SK-N-SH (cell line): ENCODE results near the gene PHLDB2. TPM values are rescaled to one million over a fixed set of nuclear protein-coding genes. Genes with fewer than 3 reads are reported as not detected.
A peak's percentile ranks its signal among the peaks of the same experiment; 100 is the strongest.

Experiments
- CTCF ChIA-PET: fragments of 300-600, 350-600 bp; formaldehyde crosslinking; extraction: SDS; loops from one replicate; lab custom pipeline; 2021; lab: Yijun Ruan, JAX
- POLR2A ChIA-PET: fragments of 350-600 bp; sonication (Branson Sonifier 250); formaldehyde crosslinking; extraction: SDS; loops from one replicate; lab custom pipeline; 2020; ENCODE audit warnings: antibody characterized with exemption, inconsistent platforms; lab: Yijun Ruan, JAX
- DNase-seq: peaks from one replicate; pipeline ENCODE4 v3.0.0; 2012
- H2AFZ ChIP-seq: fragments of 200-600 bp; sonication (generic); 2 replicates; pipeline ENCODE4 v1.8.1; 2016; ENCODE audit warnings: antibody characterized with exemption, mild to moderate bottlenecking, low read depth
- H3F3A ChIP-seq: fragments of 200-600 bp; sonication (generic); replicated peaks from 2 replicates; pipeline ENCODE3; 2016; ENCODE audit warnings: antibody characterized with exemption, mild to moderate bottlenecking; ENCODE audit not compliant: insufficient read depth
- H3K27ac ChIP-seq, 2 experiments: fragments of 200-500 bp in 1 of 2; fragments of 200-600 bp in 1 of 2; sonication (Bioruptor generic) in 1 of 2; sonication (generic), shearing (Covaris generic) in 1 of 2; 2 replicates each; pipeline versions ENCODE4 v1.5.1 to v1.6.1; 2014 to 2016; ENCODE audit warnings: low read depth in 2 of 2, inconsistent platforms in 1 of 2, low read length in 1 of 2, mild to moderate bottlenecking in 1 of 2, mixed read lengths in 1 of 2
- H3K27me3 ChIP-seq: fragments of 200-600 bp; sonication (generic), shearing (Covaris generic); 2 replicates; pipeline ENCODE4 v1.6.1; 2016; ENCODE audit warnings: mixed run types; ENCODE audit not compliant: insufficient read depth
- H3K36me3 ChIP-seq, 2 experiments: fragments of 200-500 bp in 1 of 2; fragments of 200-600 bp in 1 of 2; sonication (Bioruptor generic) in 1 of 2; sonication (generic) in 1 of 2; replicated peaks in 1 of 2; 2 replicates each; pipeline versions ENCODE3 to v1.5.1; 2014 to 2016; ENCODE audit warnings: low read length in 1 of 2, mild to moderate bottlenecking in 1 of 2; ENCODE audit not compliant: insufficient read depth in 2 of 2, control insufficient read depth in 1 of 2
- H3K4me1 ChIP-seq, 2 experiments: fragments of 200-500 bp in 1 of 2; fragments of 200-600 bp in 1 of 2; sonication (Bioruptor generic) in 1 of 2; sonication (generic), shearing (Covaris generic) in 1 of 2; 2 replicates each; pipeline versions ENCODE4 v1.5.1 to v1.6.1; 2014 to 2016; ENCODE audit warnings: low read depth in 1 of 2, low read length in 1 of 2, mixed run types in 1 of 2; ENCODE audit not compliant: insufficient read depth in 2 of 2, control insufficient read depth in 1 of 2
- H3K4me2 ChIP-seq: fragments of 200-600 bp; sonication (generic), shearing (Covaris generic); 2 replicates; pipeline ENCODE4 v1.6.1; 2017; ENCODE audit warnings: mixed run types
- H3K4me3 ChIP-seq, 2 experiments: fragments of 200-500 bp in 1 of 2; fragments of 200-600 bp in 1 of 2; sonication (Bioruptor generic) in 1 of 2; sonication (generic), shearing (Covaris generic) in 1 of 2; 2 replicates each; pipeline versions ENCODE4 v1.5.1 to v1.8.1; 2014 to 2016; ENCODE audit warnings: low read depth in 2 of 2, inconsistent platforms in 1 of 2, low read length in 1 of 2, mild to moderate bottlenecking in 1 of 2, mixed read lengths in 1 of 2, moderate library complexity in 1 of 2
- H3K79me2 ChIP-seq: fragments of 200-600 bp; sonication (generic); 2 replicates; pipeline ENCODE4 v1.8.1; 2017; ENCODE audit warnings: mild to moderate bottlenecking; ENCODE audit not compliant: insufficient read depth
- H3K9ac ChIP-seq: fragments of 200-600 bp; sonication (generic); 2 replicates; pipeline ENCODE4 v1.6.1; 2017; ENCODE audit warnings: mixed run types
- H3K9me2 ChIP-seq: fragments of 200-600 bp; sonication (generic); 2 replicates; pipeline ENCODE4 v1.6.1; 2017; ENCODE audit warnings: mixed run types
- H3K9me3 ChIP-seq: fragments of 200-600 bp; sonication (generic); 2 replicates; pipeline ENCODE4 v1.6.1; 2017; ENCODE audit warnings: mixed run types, mild to moderate bottlenecking, moderate library complexity
- H4K20me1 ChIP-seq: fragments of 200-600 bp; sonication (generic); 2 replicates; pipeline ENCODE4 v1.6.1; 2017; ENCODE audit warnings: mild to moderate bottlenecking, mixed run types; ENCODE audit not compliant: insufficient read depth
- ELF1 ChIP-seq: IDR thresholded peaks from 2 replicates; pipeline ENCODE4 v1.4.0; 2012
- EP300 ChIP-seq, 2 experiments: IDR thresholded peaks; 2 replicates each; pipeline versions ENCODE4 v1.4.0 to v1.6.1; 2012; ENCODE audit warnings: borderline replicate concordance in 1 of 2, low read depth in 1 of 2, low read length in 1 of 2
- FOSL2 ChIP-seq: IDR thresholded peaks from 2 replicates; pipeline ENCODE4 v1.4.0; 2012; ENCODE audit warnings: low read depth, mild to moderate bottlenecking, moderate library complexity, borderline replicate concordance
- FOXJ3 ChIP-seq: sonication (generic); formaldehyde crosslinking; IDR thresholded peaks from 2 replicates; pipeline ENCODE4 v1.5.1; 2020; ENCODE audit warnings: mild to moderate bottlenecking, missing genetic modification reagents
- FOXM1 ChIP-seq: IDR thresholded peaks from 2 replicates; pipeline ENCODE4 v1.4.0; 2012; ENCODE audit warnings: low read depth, mild to moderate bottlenecking
- GABPA ChIP-seq: IDR thresholded peaks from 2 replicates; pipeline ENCODE4 v1.4.0; 2012; ENCODE audit warnings: low read depth, mild to moderate bottlenecking
- IRF3 ChIP-seq: fragments of 150-350 bp; IDR thresholded peaks from 2 replicates; pipeline ENCODE4 v1.6.1; 2016; ENCODE audit warnings: mild to moderate bottlenecking, low read depth, low read length
- MXI1 ChIP-seq: IDR thresholded peaks from 2 replicates; pipeline ENCODE4 v1.6.1; 2012; ENCODE audit warnings: mild to moderate bottlenecking, low read depth, low read length, improper control_type of control experiment
- NFIC ChIP-seq: IDR thresholded peaks from 2 replicates; pipeline ENCODE4 v1.4.0; 2012; ENCODE audit warnings: borderline replicate concordance
- NRF1 ChIP-seq: IDR thresholded peaks from 2 replicates; pipeline ENCODE4 v1.6.1; 2012; ENCODE audit warnings: low read depth, mild to moderate bottlenecking, low read length
- PBX3 ChIP-seq: IDR thresholded peaks from 2 replicates; pipeline ENCODE4; 2012
- POLR2AphosphoS5 ChIP-seq: IDR thresholded peaks from 2 replicates; pipeline ENCODE4 v1.6.1; 2012; ENCODE audit warnings: low read depth, low read length
- RAD21 ChIP-seq: IDR thresholded peaks from 2 replicates; pipeline ENCODE4 v1.6.1; 2012; ENCODE audit warnings: mild to moderate bottlenecking, low read length
- RCOR1 ChIP-seq: fragments of 150-350 bp; IDR thresholded peaks from 2 replicates; pipeline ENCODE4 v1.6.1; 2017; ENCODE audit warnings: antibody characterized with exemption, low read length
- RFX5 ChIP-seq: IDR thresholded peaks from 2 replicates; pipeline ENCODE4 v1.6.1; 2012; ENCODE audit warnings: mild to moderate bottlenecking, improper control_type of control experiment, low read length
- RXRA ChIP-seq: IDR thresholded peaks from 2 replicates; pipeline ENCODE4 v1.4.0; 2012; ENCODE audit warnings: low read depth, mild to moderate bottlenecking, borderline replicate concordance
- SIN3A ChIP-seq: IDR thresholded peaks from 2 replicates; pipeline ENCODE4 v1.6.1; 2012; ENCODE audit warnings: low read depth, mild to moderate bottlenecking, low read length, moderate library complexity, borderline replicate concordance
- SMC3 ChIP-seq: IDR thresholded peaks from 2 replicates; pipeline ENCODE4 v1.6.1; 2012; ENCODE audit warnings: low read depth, low read length, improper control_type of control experiment
- TCF12 ChIP-seq: IDR thresholded peaks from 2 replicates; pipeline ENCODE4 v1.4.0; 2012
- TEAD4 ChIP-seq: IDR thresholded peaks from 2 replicates; pipeline ENCODE4 v1.4.0; 2012; ENCODE audit warnings: mild to moderate bottlenecking, borderline replicate concordance; ENCODE audit not compliant: insufficient read depth
- USF2 ChIP-seq: fragments of 150-350 bp; IDR thresholded peaks from 2 replicates; pipeline ENCODE4 v1.6.1; 2017; ENCODE audit warnings: antibody characterized with exemption, low read length, low read depth, borderline replicate concordance
- ZBTB33 ChIP-seq: IDR thresholded peaks from 2 replicates; pipeline ENCODE4 v1.4.0; 2012; ENCODE audit warnings: low read depth, borderline replicate concordance
- WGBS: methylation state at CpG from one replicate; pipeline ENCODE4 v1.1.6; 2017; ENCODE audit warnings: low lambda C conversion rate; 5-methylcytosine and 5-hydroxymethylcytosine counted together
- polyA plus RNA-seq, 3 experiments: library from polyadenylated mRNA; depleted of rRNA; stranded (reverse); fragments of >200 nt; gene quantifications; 2 replicates each; pipeline ENCODE4 v1.2.3, GENCODE V29; 2012
- TF ChIP-seq, protein P1 (sequence below): IDR thresholded peaks from 2 replicates; pipeline ENCODE4 v1.4.0; 2012; ENCODE audit warnings: low read depth, borderline replicate concordance

The PHLDB2 gene
- polyA plus RNA-seq, 1 of the 3 experiments (the other 2 are of a cell fraction), result 18.0 TPM

- Histone ChIP-seq H3F3A (peaks cover 20% of the 10 kb centered on the region), H4K20me1 (no peaks in the 10 kb centered on the region), H3K27me3 (no peaks in the 10 kb centered on the region), H3K4me3 (no peak overlapping the region), H2AFZ (no peak overlapping the region), H3K4me2 (0 out of 2 replicates have a peak overlapping the region, but pooled peaks have one; percentile 80), H3K9me3 (no peaks in the 10 kb centered on the region), H3K79me2 (peaks cover 53% of the 10 kb centered on the region), H3K36me3 (peaks cover 14 to 17% of the 10 kb centered on the region in 2 experiments), H3K4me1 (peaks cover 8 to 12% of the 10 kb centered on the region in 2 experiments; a peak in 3 of 4 replicates), H3K9ac (no peak overlapping the region), H3K9me2 (no peaks in the 10 kb centered on the region), H3K27ac (no peak overlapping the region)
- ChIA-PET CTCF (interaction anchor here (1.5 to 5.7 kb wide), 5 partner anchors 8 to 63 kb away, joined by 3 to 36 read pairs (median 5); no protein-coding TSS in a partner anchor), POLR2A (no interaction called here)
- DNase-seq, result no peak
- WGBS, result 74% methylated on average over 3 of the region's 3 CpGs
- no peak for TF ChIP-seq RFX5
- no peak for TF ChIP-seq RCOR1
- no peak for TF ChIP-seq SMC3
- TF ChIP-seq RAD21, result no peak
- no peak for TF ChIP-seq GABPA
- TF ChIP-seq POLR2AphosphoS5, result no peak
- no peak for TF ChIP-seq IRF3
- no peak for TF ChIP-seq TEAD4
- no peak for TF ChIP-seq NRF1
- TF ChIP-seq ELF1, result no peak
- no peak for TF ChIP-seq NFIC
- TF ChIP-seq, protein P1, sequence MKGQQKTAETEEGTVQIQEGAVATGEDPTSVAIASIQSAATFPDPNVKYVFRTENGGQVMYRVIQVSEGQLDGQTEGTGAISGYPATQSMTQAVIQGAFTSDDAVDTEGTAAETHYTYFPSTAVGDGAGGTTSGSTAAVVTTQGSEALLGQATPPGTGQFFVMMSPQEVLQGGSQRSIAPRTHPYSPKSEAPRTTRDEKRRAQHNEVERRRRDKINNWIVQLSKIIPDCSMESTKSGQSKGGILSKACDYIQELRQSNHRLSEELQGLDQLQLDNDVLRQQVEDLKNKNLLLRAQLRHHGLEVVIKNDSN, result no peak
- no peak for TF ChIP-seq ZBTB33
- TF ChIP-seq, all 33 proteins: peak for 0
These were observed 122.3 kb downstream of the PHLDB2 start for GRCh38 chr3:111981457-111981763.

GRCh38 chr3:111984636-111985298 lies 125.7 kb downstream of the PHLDB2 start:
- H4K20me1 ChIP-seq, result no peaks in the 10 kb centered on the region
- peaks cover 34 to 36% of the 10 kb centered on the region in 2 experiments for H3K36me3 ChIP-seq
- no peak overlapping the region for H3K4me2 ChIP-seq
- POLR2A ChIA-PET, result no interaction called here
- DNase-seq, result no peak
- CTCF ChIA-PET, result interaction anchor here (2.1 kb wide), 1 partner anchor 28 kb away, joined by 20 read pairs; no protein-coding TSS in a partner anchor
- H3K9me2 ChIP-seq, result no peaks in the 10 kb centered on the region
- no peaks in the 10 kb centered on the region for H3K27me3 ChIP-seq
- 71% methylated on average over 2 of the region's 2 CpGs for WGBS
- peaks cover 44% of the 10 kb centered on the region for H3K79me2 ChIP-seq
- no peak overlapping the region for H3K27ac ChIP-seq
- H3K9ac ChIP-seq, result no peak overlapping the region
- H3K4me1 ChIP-seq, result peaks cover 6 to 17% of the 10 kb centered on the region in 2 experiments; a peak in 3 of 4 replicates
- TF ChIP-seq EP300 (IDR thresholded peaks at IDR 0.05; ENCODE audit: borderline replicate concordance in 1 of 2, low read depth in 1 of 2, low read length in 1 of 2) (no peak), MXI1 (no peak), TEAD4 (no peak), FOXJ3 (no peak), PBX3 (no peak), TCF12 (no peak), SIN3A (no peak), FOSL2 (no peak), RCOR1 (no peak), USF2 (no peak), FOXM1 (no peak), RAD21 (no peak), RXRA (no peak)
- peaks cover 10% of the 10 kb centered on the region for H3F3A ChIP-seq
- H3K4me3 ChIP-seq, result no peak overlapping the region
- no peak overlapping the region for H2AFZ ChIP-seq
- H3K9me3 ChIP-seq, result no peaks in the 10 kb centered on the region
